ENCODE measurements around the gene STAMBPL1.

Gene STAMBPL1

GRCh38 chr10:88879534-88880281 lies at the start of gene STAMBPL1:
Gene STAMBPL1, plus strand, starts transcription at chr10:88880245. Its CDS starts 21,464 bp downstream, at chr10:88901709.
- no peak for DNase-seq (ENCODE audit: low read depth)
- H3K4me3 ChIP-seq (ENCODE audit: low read length), result peak within 1 kb of the TSS; percentile 65
- TF ChIP-seq, protein P1, sequence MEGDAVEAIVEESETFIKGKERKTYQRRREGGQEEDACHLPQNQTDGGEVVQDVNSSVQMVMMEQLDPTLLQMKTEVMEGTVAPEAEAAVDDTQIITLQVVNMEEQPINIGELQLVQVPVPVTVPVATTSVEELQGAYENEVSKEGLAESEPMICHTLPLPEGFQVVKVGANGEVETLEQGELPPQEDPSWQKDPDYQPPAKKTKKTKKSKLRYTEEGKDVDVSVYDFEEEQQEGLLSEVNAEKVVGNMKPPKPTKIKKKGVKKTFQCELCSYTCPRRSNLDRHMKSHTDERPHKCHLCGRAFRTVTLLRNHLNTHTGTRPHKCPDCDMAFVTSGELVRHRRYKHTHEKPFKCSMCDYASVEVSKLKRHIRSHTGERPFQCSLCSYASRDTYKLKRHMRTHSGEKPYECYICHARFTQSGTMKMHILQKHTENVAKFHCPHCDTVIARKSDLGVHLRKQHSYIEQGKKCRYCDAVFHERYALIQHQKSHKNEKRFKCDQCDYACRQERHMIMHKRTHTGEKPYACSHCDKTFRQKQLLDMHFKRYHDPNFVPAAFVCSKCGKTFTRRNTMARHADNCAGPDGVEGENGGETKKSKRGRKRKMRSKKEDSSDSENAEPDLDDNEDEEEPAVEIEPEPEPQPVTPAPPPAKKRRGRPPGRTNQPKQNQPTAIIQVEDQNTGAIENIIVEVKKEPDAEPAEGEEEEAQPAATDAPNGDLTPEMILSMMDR (IDR thresholded peaks at IDR 0.05; ENCODE audit: insufficient read depth, low read depth, low read length, missing control alignments), result no peak

GRCh38 chr10:88830643-88831268 lies 49.3 kb upstream of the STAMBPL1 start:
- no peak for DNase-seq (ENCODE audit: low read depth)
- TF ChIP-seq, protein P1 (IDR thresholded peaks at IDR 0.05; ENCODE audit: insufficient read depth, low read depth, low read length, missing control alignments), result no peak
- no peak overlapping the region for H3K4me3 ChIP-seq (ENCODE audit: low read length)

GRCh38 chr10:88831709-88832108 lies 48.3 kb upstream of the STAMBPL1 start:
- no peak overlapping the region for H3K4me3 ChIP-seq (ENCODE audit: low read length)
- TF ChIP-seq, protein P1 (IDR thresholded peaks at IDR 0.05; ENCODE audit: insufficient read depth, low read depth, low read length, missing control alignments), result no peak
- DNase-seq (ENCODE audit: low read depth), result peak; percentile 33

GRCh38 chr10:88832376-88832775 lies 47.7 kb upstream of the STAMBPL1 start:
- no peak for DNase-seq (ENCODE audit: low read depth)
- TF ChIP-seq, protein P1 (IDR thresholded peaks at IDR 0.05; ENCODE audit: insufficient read depth, low read depth, low read length, missing control alignments), result no peak
- no peak overlapping the region for H3K4me3 ChIP-seq (ENCODE audit: low read length)

GRCh38 chr10:88833156-88833555 lies 46.9 kb upstream of the STAMBPL1 start:
- DNase-seq (ENCODE audit: low read depth), result no peak
- no peak overlapping the region for H3K4me3 ChIP-seq (ENCODE audit: low read length)
- TF ChIP-seq, protein P1 (IDR thresholded peaks at IDR 0.05; ENCODE audit: insufficient read depth, low read depth, low read length, missing control alignments), result no peak

DNA sequence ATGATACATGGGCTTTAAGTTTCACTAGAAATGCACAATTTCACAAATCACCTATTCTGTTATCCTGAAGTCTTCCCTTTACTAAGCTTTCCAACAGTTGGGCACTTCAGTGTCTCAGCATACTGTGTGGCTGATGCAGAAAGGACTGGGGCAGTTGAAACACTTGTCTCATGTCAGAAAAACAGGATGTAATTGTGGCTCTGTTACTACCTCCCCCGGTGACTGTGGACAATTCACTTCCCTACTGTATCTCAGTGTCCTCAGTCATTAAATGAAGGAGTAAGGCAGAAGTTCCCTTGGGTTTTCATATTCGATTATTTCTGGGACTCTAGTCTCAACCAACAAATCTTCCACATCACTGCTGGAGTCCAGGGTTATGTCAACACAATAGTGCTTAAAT lies 46.3 kb upstream of the STAMBPL1 start:
- TF ChIP-seq, protein P1 (IDR thresholded peaks at IDR 0.05; ENCODE audit: insufficient read depth, low read depth, low read length, missing control alignments), result no peak
- DNase-seq (ENCODE audit: low read depth), result no peak
- no peak overlapping the region for H3K4me3 ChIP-seq (ENCODE audit: low read length)

Measured in epithelial cell of esophagus (primary cell).